HG02970 (cell line): ENCODE data around the gene GPR84.
"Not testable (repeated sequence)": the region's sequence is repeated elsewhere in the genome, so short reads cannot be mapped to it uniquely, and the experiment has no call there.

Source experiments
- ATAC-seq: cut with Tn5 transposase; IDR thresholded peaks from one replicate; pipeline ENCODE4 v1.9.1; 2021; ENCODE audit warnings: mild to moderate bottlenecking, moderate library complexity, moderate number of reproducible peaks; ENCODE audit not compliant: unreplicated experiment, low FRiP score

The GPR84 gene

GRCh38 chr12:54357506-54358190 is 6.6 kb downstream of the GPR84 start:
- no peak for ATAC-seq

GRCh38 chr12:54356951-54357356 is 7.3 kb downstream of the GPR84 start:
- ATAC-seq: no peak

- ATAC-seq: no peak
Measured at GRCh38 chr12:54356228-54356627, 8.1 kb downstream of the GPR84 start.

- no peak for ATAC-seq
Measured at GRCh38 chr12:54355104-54355815, 9.0 kb downstream of the GPR84 start.

- ATAC-seq: not testable (repeated sequence)
Measured at GRCh38 chr12:54354271-54354670, 10.0 kb downstream of the GPR84 start.

GRCh38 chr12:54352891-54353874 is 11.1 kb downstream of the GPR84 start:
- no peak for ATAC-seq

- ATAC-seq: no peak
Measured at GRCh38 chr12:54352022-54352531, 12.2 kb downstream of the GPR84 start.

- ATAC-seq: no peak
Measured at GRCh38 chr12:54351341-54351740, 12.9 kb downstream of the GPR84 start.

- no peak for ATAC-seq
Measured at GRCh38 chr12:54350743-54351142, 13.5 kb downstream of the GPR84 start.

GRCh38 chr12:54349679-54350078 is 14.6 kb downstream of the GPR84 start:
- no peak for ATAC-seq

GRCh38 chr12:54349036-54349435 is 15.2 kb downstream of the GPR84 start:
- no peak for ATAC-seq

- no peak for ATAC-seq
Measured at GRCh38 chr12:54341378-54342300, 22.6 kb downstream of the GPR84 start.

GRCh38 chr12:54340846-54341245 is 23.4 kb downstream of the GPR84 start:
- no peak for ATAC-seq

- no peak for ATAC-seq
Measured at GRCh38 chr12:54338698-54339296, 25.5 kb downstream of the GPR84 start.

GRCh38 chr12:54337854-54338650 is 26.2 kb downstream of the GPR84 start:
- ATAC-seq: no peak

GRCh38 chr12:54337280-54337842 is 26.9 kb downstream of the GPR84 start:
- ATAC-seq: no peak

- ATAC-seq: no peak
Measured at GRCh38 chr12:54333420-54334034, 30.8 kb downstream of the GPR84 start.

- ATAC-seq: no peak
Measured at GRCh38 chr12:54331461-54331860, 32.8 kb downstream of the GPR84 start.
